Measurements from ENCODE around the gene CEACAM1.
A peak's percentile ranks its signal among the peaks of the same experiment; 100 is the strongest.
"Not testable (repeated sequence)": the region's sequence is repeated elsewhere in the genome, so short reads cannot be mapped to it uniquely, and the experiment has no call there.

CEACAM1 gene

DNA sequence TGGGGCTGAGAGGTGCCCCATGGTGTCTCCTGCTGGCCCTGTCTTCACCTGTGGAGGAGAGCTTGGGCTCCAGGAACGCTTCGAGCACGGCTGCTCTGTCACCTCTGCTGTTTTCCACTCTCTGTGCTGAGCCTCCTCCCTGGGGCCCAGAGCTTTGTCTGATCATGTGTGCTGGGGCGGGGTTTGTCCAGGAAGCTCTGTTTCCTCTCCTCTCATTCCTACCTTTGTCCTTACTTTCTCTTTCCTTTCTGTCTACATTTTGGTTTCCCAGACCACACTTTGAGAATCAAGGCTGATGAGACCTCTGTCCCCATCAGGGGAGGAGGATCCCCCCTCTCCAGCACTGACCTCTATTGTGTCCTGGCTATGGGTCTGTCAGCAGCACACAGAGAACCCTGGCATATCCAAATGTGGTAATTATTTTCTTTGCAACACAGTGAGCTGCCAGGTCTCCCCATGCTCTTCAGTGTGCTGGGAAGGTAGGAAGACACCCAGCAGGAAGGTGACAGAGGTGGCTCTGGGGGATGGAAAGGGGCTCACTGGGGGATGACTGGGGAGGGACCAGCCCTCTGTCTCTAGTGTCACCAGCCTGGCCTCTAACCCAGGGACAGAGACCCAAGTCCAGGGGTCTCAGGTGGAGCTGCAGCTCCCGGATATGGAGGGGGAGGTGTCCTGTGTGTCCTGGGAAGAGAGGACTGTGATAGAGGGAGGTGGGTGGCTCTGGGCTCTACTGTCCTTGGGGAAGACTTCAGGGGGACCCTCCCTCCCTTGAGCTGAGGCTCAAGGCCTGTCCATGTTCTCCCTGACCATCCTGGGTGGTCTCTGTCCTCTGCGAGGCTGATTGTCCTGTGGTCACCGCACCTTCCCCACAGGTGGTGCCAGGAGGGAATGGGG is at the start of gene CEACAM1:
Gene CEACAM1, minus strand, starts transcription at position 128 of the 894 bp plus-strand sequence. Its CDS starts 107 bp downstream, at position 21.
- peak; percentile 37 for DNase-seq (ENCODE audit: low read depth)

DNA sequence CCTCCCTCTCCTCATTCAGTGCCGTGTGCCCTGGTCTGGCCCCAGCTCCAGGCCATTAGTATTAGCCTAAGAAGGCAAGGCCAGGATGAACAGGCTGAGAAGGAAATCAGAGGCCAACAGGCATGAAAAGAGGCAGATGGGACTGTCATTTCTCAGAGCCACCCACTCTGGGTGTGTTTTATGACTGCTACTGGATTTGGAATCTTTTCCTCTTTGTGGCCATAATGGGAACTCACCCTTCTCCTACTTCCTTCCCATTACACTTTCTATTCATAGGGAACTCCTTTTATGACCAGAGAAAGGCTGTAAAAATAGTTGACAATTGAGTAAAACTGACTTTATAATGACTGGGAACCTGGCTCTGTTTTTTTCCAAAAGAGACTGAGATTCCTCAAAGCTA is 48.7 kb upstream of the CEACAM1 start:
- no peak for DNase-seq (ENCODE audit: low read depth)

DNA sequence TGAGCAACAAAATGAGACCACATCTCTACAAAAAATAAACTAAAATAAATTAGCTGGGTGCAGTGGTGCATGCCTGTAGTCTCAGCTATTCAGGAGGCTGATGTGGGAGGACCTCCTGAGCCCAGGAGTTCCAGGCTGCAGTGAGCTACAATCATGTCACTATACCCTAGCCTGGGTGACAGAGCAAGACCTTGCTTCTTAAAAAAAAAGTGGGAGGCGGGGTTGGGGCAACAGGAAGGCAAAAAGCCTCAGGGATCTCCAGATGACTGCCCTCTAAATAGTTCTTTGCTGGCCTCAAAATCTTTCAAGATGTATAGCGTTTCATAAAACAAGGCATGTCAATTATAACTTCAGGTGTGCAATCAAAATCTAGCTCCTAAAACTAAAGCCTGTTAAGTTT is 48.0 kb upstream of the CEACAM1 start:
- DNase-seq (ENCODE audit: low read depth), result no peak

DNA sequence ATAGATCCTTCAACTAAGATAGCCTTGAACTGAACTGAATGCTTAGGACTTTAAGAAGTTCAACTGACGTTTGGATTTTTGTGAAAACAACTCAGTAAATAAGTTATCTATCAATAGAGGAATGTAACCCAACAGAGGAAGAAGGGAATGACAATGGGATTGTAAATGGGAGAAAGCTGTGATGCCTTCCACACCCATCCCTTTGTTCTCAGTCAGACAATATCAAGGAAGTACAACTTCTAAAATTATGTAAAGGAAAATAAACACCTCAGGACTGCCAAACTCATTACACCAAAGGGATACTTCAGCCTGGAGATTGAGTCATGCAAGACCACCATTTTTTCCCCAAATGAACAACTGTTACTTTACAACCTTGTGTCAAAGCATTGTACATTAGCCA is 45.4 kb upstream of the CEACAM1 start:
- no peak for DNase-seq (ENCODE audit: low read depth)

DNA sequence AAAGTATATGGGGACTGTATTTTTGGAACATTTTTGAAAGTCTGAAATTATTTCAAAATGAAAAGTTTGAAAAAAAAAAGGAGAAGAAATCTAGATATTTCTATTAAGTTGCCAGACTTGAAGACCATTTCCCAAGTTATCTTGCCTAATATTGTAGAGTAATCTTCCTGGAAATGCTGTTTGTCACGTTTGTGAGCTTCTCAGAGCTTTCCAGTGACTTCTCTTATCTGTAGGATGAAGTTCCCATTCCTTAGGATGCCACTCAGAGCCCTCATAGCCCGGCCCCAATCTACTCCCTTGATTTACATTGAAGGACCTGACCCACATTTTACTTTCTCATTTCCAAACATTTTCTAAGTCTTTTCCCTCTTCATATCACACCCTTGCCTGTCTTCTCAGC is 42.8 kb upstream of the CEACAM1 start:
- no peak for DNase-seq (ENCODE audit: low read depth)

DNA sequence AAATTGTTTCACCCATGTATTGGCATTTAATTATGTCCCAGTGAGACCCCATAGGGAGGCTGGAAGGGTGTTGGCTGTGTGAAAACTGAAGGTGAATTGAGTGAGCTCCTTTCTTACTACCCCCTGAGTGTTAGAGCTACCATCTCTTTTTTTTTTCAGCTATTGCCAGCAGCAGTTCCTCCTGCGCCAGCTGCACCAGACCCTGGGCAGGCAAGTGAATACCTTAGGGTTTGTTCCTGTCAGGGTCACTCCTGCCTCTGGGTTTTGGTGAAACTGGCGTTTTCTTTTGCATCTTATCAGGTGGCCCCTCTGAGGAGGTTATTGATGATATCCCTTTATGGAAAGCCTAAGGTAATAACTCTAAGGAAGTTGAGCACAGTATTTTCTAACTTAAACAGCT is 40.9 kb upstream of the CEACAM1 start:
- no peak for DNase-seq (ENCODE audit: low read depth)

DNA sequence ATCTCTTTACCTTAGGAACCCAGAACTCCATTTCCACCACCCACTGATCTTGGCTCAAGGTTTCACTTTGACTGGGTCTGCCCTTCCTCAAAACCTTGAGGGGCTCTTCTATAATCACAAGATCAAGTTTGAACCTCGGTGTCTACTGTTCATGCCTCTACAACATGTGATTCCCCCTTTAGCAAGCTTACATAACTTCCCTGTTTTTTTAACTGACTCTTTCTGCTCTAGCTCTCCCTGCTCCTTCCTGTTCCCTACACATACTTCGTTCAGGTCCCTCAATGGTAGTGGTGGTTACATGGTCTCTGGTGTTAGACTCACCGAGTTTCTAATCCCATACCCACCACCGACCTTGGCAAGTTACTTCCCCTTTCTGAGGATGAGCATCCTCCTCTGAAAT is 39.7 kb upstream of the CEACAM1 start:
- no peak for DNase-seq (ENCODE audit: low read depth)

DNA sequence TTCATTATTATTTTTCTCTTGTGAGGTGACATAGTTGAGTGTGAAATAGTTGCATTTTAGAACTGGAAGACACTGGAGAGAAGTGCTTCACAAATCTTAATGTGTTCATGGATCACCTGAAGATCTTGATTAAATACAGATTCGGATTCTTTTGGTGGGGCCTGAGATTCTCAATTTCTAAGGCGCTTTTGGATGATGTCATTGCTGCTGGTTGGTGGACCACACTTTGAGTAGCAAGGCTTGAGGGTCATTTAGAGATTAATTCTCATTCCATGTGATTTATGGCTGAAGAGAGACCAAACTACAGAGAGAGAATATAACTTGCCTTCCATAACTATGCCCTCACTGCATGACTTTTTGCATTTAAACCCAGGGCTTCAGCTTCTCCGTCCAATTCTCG is 39.3 kb upstream of the CEACAM1 start:
- DNase-seq (ENCODE audit: low read depth), result no peak

DNA sequence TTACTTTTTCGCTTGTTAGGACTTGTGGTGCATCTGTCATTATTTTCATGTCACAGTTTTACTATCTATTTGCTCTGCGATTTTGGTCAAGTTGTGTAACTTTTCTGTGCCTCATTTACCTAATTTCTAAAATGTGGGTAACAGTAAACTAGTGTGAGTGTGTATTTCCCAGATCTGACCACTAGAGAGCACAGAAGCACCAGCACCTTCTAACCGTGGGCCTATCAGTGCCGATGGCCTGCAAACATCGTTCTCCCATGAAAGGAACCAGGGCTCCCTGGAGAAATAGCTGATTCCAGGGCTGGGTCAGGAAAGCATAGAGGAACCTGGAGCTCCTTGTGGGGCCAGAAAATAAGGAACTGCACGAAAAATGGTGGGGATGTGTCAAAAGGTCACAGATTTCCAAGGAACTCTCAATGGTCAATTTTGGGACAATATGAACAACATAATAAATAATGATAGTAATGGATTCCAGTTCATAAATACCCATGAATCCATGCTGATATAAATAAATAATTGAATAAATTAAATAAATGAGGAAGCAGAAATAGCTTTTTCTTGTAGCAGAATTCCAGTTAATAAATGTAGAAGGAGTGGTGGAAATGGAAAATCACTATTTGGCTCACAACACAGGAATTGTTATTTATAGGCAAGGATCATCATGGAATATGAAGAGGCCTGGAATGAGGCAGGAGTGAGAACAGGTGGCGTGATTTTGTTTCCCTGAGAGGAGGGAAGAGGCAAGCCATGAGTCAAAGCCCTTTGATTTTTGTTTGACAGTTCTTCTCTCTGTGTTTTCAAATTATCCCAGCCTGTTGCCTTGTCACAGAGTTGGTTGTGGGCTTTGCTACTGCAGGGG is 35.3 kb upstream of the CEACAM1 start:
- no peak for DNase-seq (ENCODE audit: low read depth)

DNA sequence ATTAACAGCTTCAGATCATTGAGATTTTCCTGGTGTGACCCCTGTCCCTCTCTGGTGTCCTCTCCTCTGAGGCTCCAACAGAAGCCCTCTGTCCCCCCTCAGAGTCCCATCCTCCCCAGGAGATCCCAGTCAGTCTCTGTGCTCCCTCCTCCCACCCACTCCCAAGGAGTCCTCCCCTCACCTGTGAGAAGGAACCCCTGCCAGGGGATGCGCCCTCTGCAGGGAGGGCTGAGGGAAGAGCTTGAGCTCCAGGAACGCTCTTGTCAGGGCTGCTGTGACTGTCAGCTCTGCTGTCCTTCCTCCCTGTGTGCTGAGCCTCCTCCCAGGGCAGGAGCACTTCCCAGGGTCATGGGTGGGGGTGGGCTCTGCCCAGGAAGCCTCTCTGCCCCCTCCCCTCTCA is 33.2 kb upstream of the CEACAM1 start:
- DNase-seq (ENCODE audit: low read depth), result no peak

DNA sequence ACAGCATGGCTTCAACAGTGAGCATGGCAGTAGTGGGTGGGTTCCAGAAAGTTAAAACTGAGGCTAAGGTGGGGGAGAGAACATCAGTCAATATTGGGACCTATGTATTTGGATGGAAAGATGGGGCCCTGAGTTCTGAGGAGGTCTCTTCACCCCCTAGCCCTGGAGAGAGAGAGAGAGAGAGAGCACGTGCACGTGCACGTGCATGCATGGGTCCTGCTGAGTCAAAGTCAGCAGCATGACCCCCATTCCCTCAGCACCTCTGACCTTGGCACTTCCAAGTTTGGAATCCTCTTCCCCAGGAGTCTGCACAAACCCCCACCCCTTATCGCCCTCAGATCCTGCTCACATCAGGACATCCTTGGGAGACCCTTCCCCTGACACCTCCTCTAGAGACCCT is 32.5 kb upstream of the CEACAM1 start:
- no peak for DNase-seq (ENCODE audit: low read depth)

DNA sequence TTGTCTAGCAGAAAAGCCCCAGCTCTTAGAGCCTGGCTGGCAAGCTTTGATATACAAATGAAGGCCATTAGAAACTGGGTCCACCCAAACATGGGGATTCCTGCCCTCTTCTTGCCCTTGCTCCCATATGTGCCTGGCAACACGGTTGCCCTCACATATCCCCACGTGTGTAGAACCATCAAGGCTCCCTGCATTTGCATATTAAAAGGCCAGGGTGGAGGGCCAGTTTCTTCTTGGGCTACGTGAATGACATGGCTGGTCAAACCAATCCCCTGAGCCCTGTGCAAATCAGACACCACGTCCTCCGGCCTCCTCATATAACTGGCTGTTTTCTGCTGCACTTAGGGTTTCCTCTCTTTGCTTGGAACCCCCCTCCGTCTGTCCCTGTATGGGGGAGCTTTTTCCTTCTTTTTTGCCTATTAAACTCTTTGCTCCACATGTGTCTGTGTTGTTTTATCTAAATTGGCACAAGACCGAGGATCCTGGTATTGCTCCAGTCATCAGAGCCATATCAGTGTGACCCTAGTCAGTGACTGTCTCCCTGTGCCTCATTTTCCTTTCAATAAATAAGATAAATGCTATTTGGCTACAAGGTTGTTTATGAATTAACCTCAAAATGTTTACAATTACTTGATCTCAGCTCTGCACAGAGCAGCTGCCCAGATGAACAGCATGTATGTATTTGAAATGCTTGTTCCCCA is 30.3 kb upstream of the CEACAM1 start:
- no peak for DNase-seq (ENCODE audit: low read depth)

DNA sequence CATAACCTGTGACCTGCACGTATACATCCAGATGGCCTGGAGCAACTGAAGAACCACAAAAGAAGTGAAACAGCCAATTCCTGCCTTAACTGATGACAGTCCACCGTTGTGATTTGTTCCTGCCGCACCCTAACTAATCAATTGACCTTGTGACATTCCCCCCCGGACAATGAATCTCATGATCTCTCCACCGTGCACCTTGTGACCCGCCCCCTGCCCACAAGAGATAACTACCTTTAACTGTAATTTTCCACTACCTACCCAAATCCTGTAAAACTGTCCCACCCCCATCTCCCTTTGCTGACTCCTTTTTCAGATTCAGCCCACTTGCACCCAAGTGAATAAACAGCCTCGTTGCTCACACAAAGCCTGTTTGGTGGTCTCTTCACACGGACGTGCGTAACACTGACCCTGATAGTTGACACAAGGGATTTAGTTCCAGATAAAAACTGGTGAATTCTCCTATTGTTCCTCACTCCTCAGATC is 29.1 kb upstream of the CEACAM1 start:
- not testable (repeated sequence) for DNase-seq (ENCODE audit: low read depth)

DNA sequence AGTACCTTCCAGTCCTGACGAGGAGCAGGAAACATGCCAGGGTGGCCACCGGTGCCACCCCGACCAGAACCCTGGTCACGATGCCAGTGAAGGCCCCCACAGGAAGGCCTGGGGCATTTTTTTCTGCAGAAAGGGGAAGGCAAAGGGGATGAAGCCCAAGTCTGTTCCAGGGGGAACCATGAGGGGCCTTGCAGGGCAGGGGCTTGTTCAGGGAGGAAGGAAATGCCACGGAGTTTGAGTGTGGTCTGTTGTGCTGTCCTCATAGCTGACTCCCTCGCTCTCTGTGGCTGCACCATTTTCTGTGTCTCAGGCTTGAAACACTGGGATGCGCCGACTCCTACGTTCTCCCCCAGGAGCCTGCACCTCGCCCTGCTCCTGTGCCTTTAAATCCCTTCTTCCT is 27.5 kb upstream of the CEACAM1 start:
- no peak for DNase-seq (ENCODE audit: low read depth)

DNA sequence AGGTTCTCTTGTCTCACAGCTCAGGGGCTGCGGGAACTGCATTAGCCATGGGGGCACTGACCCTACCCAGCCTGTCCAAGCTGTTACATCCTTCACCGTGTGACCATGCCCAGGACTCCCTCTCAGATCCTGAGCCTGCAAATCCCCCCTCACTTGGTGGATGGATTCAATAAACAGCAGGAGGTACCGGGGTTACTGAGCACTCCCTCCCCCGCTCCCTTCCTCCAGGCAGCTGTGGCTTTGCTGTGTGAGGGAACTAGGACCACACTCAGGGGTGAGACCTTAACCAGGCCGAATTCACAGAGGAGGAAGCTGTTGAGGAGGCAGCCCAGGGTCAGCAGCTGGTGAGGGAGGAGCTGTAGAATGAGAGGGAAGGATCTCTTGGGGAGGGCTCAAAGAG is 27.0 kb upstream of the CEACAM1 start:
- DNase-seq (ENCODE audit: low read depth), result no peak

DNA sequence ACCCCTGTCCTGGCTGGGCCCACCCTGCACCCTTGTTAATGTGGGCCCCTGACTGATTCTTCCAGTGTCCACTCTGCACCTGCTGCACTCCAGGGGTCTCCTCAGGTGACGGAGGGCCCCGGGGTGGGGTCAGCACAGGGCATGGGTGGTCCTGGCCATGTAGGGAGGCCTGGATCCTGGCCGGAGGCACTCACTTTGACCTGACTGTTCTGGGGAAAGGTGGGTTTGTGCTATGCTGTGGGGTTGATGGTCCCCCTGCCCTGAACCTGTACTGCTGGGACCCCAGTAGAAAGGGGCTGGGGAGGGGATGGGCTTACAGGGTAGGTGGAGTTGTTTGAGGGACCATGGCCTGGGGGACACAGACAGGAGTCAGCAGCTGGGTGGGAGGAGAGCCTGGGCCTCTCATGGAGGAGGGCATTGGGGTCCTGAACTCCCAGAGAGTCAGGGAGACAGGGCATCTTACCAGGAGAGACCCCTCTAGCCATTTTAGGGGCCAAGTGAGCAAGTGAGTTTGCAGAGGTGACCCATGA is 25.8 kb upstream of the CEACAM1 start:
- no peak for DNase-seq (ENCODE audit: low read depth)

DNA sequence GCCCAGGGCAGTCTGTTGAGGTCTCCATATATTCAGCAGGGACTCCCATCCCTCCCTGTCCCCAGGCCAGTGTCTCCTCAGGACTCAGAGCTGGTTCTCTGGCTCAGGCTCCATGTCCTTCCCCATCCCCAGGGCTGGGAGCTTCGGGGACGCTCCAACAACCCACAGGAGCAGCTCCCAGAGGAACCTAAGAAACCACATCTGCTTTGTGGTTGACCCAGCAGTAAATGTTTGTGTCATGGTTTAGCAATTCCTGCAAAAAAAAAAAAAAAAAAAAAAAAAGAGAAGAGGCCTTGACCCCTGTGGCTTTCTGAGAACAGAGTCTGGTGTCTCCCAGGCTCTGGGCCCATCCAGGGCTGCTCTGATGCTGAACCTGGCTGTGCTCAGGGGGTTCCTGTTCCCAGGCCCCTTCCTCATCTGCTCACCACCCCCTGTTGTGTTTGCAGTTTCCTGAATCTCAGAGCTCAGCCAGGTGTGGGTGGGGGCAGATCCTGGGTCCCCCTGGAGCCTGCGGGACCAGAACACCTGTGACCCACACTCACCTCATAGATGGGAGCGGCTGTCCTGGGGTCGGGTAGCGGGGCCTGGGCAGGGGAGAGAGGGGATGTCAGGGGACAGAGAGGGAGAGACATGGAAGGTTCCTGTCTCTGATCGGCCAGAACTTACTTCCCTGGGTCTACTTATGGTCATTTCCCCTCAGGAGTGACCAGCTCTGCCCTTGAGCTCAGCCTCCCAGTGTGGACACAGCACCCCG is 25.2 kb upstream of the CEACAM1 start:
- DNase-seq (ENCODE audit: low read depth), result no peak

DNA sequence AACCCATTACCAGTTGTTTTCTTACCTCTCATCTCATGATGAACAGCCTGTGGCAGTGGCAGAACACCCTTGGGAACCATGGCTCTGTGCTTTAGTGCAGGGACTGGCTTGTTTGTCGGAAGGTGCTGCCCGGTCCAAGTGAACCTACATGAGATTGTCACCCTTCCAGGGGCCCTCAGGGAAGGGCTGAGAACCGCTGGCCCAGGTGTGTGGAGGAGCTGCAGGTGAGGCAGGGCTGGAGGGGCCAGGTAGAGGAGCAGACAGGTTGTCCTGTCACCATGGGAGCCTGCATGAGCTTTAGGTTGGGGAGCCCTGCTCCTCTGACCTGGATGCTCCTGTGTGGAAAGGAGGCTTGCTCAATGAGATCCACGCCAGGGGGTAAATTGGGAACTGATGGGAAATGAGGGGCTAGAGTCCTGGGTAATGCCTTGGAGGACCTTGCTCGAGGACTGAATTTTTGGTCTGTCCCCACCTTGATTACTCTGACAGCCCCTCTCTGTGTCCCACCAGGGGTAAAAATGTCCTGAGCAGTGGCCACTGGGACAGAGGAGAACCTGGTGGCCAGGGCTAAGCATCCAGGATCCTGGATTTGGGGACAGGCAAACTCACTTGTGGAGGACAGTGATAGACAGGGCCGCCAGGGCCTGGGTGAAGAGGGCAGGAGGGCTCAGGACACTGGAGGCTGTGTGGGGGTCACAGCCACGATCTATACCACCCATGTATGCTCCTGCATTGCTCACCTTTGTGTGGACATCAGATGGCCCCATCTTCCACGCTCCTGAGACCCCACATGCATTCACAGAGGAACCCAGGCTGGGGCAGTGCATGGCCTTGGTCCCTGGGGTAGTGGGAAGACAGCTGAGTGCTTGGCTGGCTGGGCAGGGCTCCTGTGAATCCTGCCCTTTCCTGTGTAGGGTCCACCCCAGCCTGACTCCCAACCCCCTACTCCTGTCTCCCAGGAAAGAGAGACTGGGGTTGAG is 24.1 kb upstream of the CEACAM1 start:
- DNase-seq (ENCODE audit: low read depth), result no peak

DNA sequence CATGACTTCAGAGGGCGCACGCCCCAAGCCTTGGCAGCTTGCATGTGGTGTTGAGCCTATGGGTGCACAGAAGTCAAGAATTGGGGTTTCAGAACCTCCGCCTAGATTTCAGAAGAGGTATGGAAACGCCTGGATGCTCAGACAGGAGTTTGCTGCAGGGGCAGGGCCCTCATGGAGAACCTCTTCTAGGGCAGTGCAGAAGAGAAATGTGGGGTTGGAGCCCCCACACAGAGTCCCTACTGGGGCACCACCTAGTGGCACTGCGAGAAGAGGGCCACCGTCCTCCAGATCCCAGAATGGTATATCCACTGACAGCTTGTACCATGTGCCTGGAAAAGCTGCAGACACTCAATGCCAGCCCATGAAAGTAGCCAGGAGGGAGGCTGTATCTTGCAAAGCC is 22.2 kb upstream of the CEACAM1 start:
- not testable (repeated sequence) for DNase-seq (ENCODE audit: low read depth)

DNA sequence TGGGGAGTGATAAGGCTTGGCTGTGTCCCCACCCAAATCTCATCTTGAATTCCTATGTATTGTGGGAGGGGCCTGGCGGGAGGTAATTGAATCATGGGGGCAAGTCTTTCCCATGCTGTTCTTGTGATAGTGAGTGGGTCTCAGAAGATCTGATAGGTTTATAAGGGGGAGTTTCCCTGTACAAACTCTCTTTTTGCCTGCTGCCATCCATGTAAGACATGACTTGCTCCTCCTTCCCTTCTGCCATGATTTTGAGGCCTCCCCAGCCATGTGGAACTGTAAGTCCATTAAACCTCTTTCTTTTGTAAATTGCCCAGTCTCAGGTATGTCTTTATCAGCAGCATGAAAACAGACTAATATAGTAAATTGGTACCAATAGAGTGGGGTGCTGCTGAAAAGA is 20.8 kb upstream of the CEACAM1 start:
- DNase-seq (ENCODE audit: low read depth), result not testable (repeated sequence)
